GM12892 (cell line): ENCODE data around the gene BPHL.

ENCODE experiments used
- POLR2A ChIP-seq: IDR thresholded peaks from 2 replicates; pipeline ENCODE4 v1.6.1; 2011; ENCODE audit warnings: low read depth, low read length, control low read depth
- TAF1 ChIP-seq: IDR thresholded peaks from 2 replicates; pipeline ENCODE4 v1.6.1; 2011; ENCODE audit warnings: low read depth, mild to moderate bottlenecking, control low read depth, low read length, borderline replicate concordance

DNA sequence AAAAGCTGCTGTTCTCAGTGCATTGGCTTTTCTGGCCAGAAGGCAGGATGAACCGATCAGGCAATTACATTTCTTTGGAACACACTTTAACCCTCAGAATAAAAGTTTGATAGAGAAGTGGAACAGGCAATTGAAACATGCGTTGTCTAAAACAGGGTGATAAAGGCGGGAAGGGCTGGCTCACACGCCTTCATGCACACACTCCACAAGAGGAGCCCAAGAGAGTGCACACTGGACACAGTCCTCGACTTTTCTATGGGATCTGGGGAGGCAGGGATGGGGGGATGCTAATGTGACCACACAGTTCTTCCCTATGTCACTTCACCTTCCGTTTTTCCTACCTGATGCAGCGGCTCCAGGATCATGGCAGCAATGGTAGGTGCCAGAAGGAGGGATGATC lies 69.8 kb downstream of the BPHL start:
- TF ChIP-seq POLR2A (no peak), TAF1 (no peak)
